HEK293T (cell line): ENCODE results near the gene ANKRD33.

Source experiments
- BHLHE40 ChIP-seq: fragments of 450-650 bp; IDR thresholded peaks from 2 replicates; pipeline ENCODE4 v1.6.1; 2016; ENCODE audit warnings: mild to moderate bottlenecking, moderate library complexity, borderline replicate concordance
- FOXA1 ChIP-seq: fragments of 450-650 bp; IDR thresholded peaks from 2 replicates; pipeline ENCODE4 v1.6.1; 2016; ENCODE audit warnings: mild to moderate bottlenecking
- PKNOX1 ChIP-seq: fragments of 450-650 bp; IDR thresholded peaks from 2 replicates; pipeline ENCODE4 v1.6.1; 2016
- SUZ12 ChIP-seq: fragments of 450-650 bp; IDR thresholded peaks from 2 replicates; pipeline ENCODE4 v1.6.1; 2016; ENCODE audit warnings: mild to moderate bottlenecking
- ZNF384 ChIP-seq: fragments of 450-650 bp; IDR thresholded peaks from 2 replicates; pipeline ENCODE4 v1.6.1; 2016

DNA sequence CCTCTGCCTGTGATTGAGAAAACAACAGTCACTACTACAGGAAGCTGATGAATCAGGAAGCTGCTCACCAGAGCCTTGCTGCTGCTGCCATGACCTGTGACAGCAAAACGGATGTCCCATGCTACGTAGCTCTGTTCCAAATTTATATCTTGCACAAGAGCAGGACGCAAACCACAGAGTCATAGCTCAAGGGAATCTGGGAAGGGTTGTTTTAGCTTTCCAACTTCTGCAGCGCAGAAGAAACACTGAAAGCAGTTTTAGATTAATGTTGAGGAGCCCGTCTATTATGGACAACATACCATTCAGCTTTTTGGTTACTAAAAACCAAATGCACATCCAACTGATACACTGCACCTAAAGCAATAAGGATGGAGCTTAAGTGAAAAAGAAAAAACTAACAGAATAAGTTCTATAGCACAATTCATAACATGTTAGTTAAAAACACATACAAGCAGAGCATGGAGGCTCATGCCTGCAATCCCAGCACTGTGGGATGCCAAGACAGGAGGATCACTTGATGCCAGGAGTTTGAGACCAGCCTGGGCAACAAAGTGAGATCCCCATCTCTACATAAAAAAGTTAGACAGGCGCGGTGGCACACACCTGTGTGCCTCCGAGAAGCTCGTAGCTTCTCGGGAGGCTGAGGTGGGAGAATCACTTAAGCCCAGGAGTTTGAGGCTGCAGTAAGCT is 1.7 kb upstream of the ANKRD33 start:
- TF ChIP-seq PKNOX1: no peak
- no peak for TF ChIP-seq ZNF384
- TF ChIP-seq BHLHE40: no peak
- TF ChIP-seq SUZ12: no peak
- TF ChIP-seq FOXA1: no peak
